Progenitor cell of endocrine pancreas (in vitro differentiated cells): ENCODE measurements around the gene MINAR2. TPM values are rescaled to one million over a fixed set of nuclear protein-coding genes. Genes with fewer than 3 reads are reported as not detected.

Experiments used
- DNase-seq: peaks from one replicate; pipeline ENCODE4 v3.0.0; 2021; ENCODE audit warnings: low spot score; ENCODE audit not compliant: unreplicated experiment
- H3K27ac Mint-ChIP-seq: 2 replicates; pipeline ENCODE4 v1.8.0; 2021; ENCODE audit warnings: mild to moderate bottlenecking, moderate library complexity, mixed read lengths
- H3K27me3 Mint-ChIP-seq: 2 replicates; pipeline ENCODE4 v1.8.0; 2021; ENCODE audit warnings: mixed read lengths
- H3K36me3 Mint-ChIP-seq: 2 replicates; pipeline ENCODE4 v1.8.0; 2022; ENCODE audit warnings: mixed read lengths; ENCODE audit not compliant: insufficient read depth
- H3K4me1 Mint-ChIP-seq: 2 replicates; pipeline ENCODE4 v1.8.0; 2021; ENCODE audit warnings: low read depth, mixed read lengths
- H3K4me3 Mint-ChIP-seq: 2 replicates; pipeline ENCODE4 v1.8.0; 2021; ENCODE audit warnings: low read depth, mild to moderate bottlenecking, moderate library complexity, mixed read lengths
- H3K9me3 Mint-ChIP-seq: 2 replicates; pipeline ENCODE4 v1.8.0; 2021; ENCODE audit warnings: low read depth, mixed read lengths
- total RNA-seq: library from RNA; stranded (reverse); gene quantifications from 2 replicates; pipeline ENCODE4 v1.2.1, GENCODE V29; 2021
- TF ChIP-seq, protein P1 (sequence below): fragments of 200-600 bp; sonication (generic); IDR thresholded peaks from one replicate; pipeline ENCODE4 v1.5.0; 2021; ENCODE audit warnings: antibody characterized with exemption, mild to moderate bottlenecking; ENCODE audit not compliant: unreplicated experiment

The MINAR2 gene
- total RNA-seq, 1 donor from 2014 or later = 0.24 TPM

DNA sequence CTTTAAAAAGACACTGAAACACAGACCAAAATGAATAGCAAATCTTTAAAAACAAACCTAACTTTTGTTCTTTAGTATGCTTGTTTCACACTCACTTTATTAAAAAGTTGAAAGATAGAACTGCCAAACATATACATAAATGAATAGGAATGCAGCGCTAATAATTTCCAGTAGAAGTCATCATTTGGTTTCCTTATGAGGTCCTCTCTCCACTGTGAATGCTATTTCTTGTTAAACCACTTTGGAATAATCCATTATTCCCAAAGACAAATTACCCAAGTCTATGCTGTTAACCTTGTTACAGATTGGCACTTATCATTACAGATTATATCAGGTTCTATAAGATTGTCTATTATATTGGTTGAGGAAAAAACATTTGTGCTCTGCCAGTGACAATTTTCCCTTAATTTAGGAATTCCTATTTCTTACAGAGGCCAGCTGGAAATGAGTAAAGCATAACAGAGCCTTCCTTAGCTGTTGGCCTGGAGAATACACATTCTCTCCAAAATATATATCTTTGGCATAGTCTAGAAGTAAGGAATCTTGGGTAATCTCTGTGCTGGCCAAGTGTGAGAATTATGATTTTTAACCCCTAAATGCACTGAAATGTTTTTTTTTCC is 29.3 kb upstream of the MINAR2 start:
- Mint-ChIP-seq H3K4me3 (no peak overlapping the region), H3K27me3 (no peaks in the 10 kb centered on the region), H3K27ac (no peak overlapping the region), H3K4me1 (peaks cover 6% of the 10 kb centered on the region), H3K36me3 (peaks cover 13% of the 10 kb centered on the region), H3K9me3 (no peaks in the 10 kb centered on the region)
- DNase-seq = no peak
- TF ChIP-seq, protein P1, sequence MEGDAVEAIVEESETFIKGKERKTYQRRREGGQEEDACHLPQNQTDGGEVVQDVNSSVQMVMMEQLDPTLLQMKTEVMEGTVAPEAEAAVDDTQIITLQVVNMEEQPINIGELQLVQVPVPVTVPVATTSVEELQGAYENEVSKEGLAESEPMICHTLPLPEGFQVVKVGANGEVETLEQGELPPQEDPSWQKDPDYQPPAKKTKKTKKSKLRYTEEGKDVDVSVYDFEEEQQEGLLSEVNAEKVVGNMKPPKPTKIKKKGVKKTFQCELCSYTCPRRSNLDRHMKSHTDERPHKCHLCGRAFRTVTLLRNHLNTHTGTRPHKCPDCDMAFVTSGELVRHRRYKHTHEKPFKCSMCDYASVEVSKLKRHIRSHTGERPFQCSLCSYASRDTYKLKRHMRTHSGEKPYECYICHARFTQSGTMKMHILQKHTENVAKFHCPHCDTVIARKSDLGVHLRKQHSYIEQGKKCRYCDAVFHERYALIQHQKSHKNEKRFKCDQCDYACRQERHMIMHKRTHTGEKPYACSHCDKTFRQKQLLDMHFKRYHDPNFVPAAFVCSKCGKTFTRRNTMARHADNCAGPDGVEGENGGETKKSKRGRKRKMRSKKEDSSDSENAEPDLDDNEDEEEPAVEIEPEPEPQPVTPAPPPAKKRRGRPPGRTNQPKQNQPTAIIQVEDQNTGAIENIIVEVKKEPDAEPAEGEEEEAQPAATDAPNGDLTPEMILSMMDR = no peak

- Mint-ChIP-seq H3K27ac (peak overlapping the region; percentile 53), H3K4me3 (no peak overlapping the region), H3K36me3 (peaks cover 13% of the 10 kb centered on the region), H3K27me3 (no peaks in the 10 kb centered on the region), H3K9me3 (no peaks in the 10 kb centered on the region), H3K4me1 (peaks cover 11% of the 10 kb centered on the region)
- no peak for DNase-seq
- TF ChIP-seq, protein P1 = no peak
Observed at GRCh38 chr5:129724222-129724621, 23.7 kb upstream of the MINAR2 start.

DNA sequence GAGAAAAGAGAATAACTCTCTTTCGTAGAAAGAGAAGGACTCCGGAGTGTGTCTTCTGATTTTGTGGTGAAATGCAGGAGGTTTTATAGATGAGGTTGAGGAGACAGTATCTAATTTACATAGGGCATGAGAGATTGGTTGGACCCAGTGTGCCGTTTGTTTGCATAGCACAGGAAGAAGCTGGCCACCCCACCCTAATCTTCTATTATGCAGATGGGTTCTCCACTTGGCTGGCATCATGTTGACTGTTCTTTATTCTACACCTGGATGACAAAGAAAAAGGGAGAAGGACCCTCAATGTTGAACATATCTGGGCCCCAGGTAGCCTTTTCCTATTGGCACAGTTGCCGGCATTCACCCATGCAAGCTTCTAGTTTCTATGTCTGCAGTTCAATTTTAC is 23.2 kb upstream of the MINAR2 start:
- TF ChIP-seq, protein P1 = no peak
- peaks cover 11% of the 10 kb centered on the region for H3K4me1 Mint-ChIP-seq
- no peaks in the 10 kb centered on the region for H3K27me3 Mint-ChIP-seq
- H3K36me3 Mint-ChIP-seq = peaks cover 13% of the 10 kb centered on the region
- no peak overlapping the region for H3K4me3 Mint-ChIP-seq
- H3K27ac Mint-ChIP-seq = no peak overlapping the region
- H3K9me3 Mint-ChIP-seq = no peaks in the 10 kb centered on the region
- DNase-seq = no peak

DNA sequence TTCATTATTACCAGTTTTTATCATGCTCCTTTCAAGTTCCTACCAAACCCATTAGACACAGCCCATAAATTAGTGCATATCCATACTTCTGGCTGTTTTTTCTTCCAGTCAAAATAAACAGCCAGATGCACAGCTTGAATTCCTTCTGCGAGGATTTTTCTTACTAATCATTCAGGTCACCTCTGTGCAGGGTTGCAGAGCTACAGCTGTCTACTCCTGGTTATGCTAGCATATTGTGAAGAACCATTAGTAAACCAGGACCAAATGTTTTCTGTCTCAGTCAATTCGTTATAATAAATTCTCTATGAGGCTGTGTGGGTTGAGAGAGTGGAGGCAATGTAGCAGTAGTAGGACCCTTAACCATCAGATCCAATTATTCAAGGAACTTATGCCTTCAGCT is 8.1 kb upstream of the MINAR2 start:
- TF ChIP-seq, protein P1 = no peak
- Mint-ChIP-seq H3K36me3 (peaks cover 7% of the 10 kb centered on the region), H3K27me3 (no peaks in the 10 kb centered on the region), H3K4me3 (no peak overlapping the region), H3K9me3 (no peaks in the 10 kb centered on the region), H3K27ac (no peak overlapping the region), H3K4me1 (no peaks in the 10 kb centered on the region)
- no peak for DNase-seq

DNA sequence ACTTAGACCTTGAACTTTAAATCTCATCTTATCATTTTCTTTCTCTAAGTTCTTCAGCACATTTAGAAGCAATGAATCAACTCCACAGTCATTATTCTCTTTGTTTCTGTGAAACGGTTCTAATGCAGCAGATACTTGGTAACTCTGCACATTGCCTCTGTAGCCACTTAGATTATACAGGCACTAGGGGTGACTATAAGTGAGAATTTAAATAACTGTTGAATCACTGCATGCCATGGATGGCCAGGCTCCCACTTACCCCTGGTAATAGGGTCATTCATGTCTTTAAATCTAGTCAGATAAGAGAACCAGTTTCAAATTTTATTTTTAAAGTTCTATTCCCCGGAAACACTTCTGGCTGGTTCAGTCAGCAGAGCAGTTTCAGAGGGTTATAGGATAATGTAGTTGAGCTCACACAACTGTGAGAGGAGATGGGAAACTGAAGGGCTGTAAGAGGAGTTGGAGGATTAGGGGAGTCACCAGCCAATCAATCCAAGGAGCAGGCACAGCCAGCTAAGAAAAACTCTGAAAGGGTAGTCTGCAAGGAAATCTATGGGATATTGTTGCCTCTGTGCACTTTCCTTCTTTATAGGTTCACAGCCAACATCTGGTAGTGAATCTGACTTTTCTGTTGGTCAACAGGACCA is 4.2 kb upstream of the MINAR2 start:
- no peaks in the 10 kb centered on the region for H3K27me3 Mint-ChIP-seq
- no peaks in the 10 kb centered on the region for H3K4me1 Mint-ChIP-seq
- H3K27ac Mint-ChIP-seq = no peak overlapping the region
- DNase-seq = no peak
- peaks cover 5% of the 10 kb centered on the region for H3K36me3 Mint-ChIP-seq
- TF ChIP-seq, protein P1 = no peak
- no peak overlapping the region for H3K4me3 Mint-ChIP-seq
- no peaks in the 10 kb centered on the region for H3K9me3 Mint-ChIP-seq
